Measurements from ENCODE around the gene DEPP1. TPM values are rescaled to one million over a fixed set of nuclear protein-coding genes. Genes with fewer than 3 reads are reported as not detected.

Gene DEPP1
- total and polyA plus RNA-seq, 2 donors (not counting 3 experiments of a cell fraction or from before 2014, with no cell fraction given), result 364 to 951 TPM

- Histone ChIP-seq H3K9me3 (replicated peaks; ENCODE audit: control insufficient read depth, insufficient read depth, low read length) (no peaks in the 10 kb centered on the region), H3K4me1 (ENCODE audit: control insufficient read depth, extremely low read depth, insufficient read depth, low read length) (peaks cover 10% of the 10 kb centered on the region), H3K36me3 (ENCODE audit: control insufficient read depth in 2 of 2, extremely low read depth in 1 of 2, insufficient read depth in 2 of 2, low read length in 2 of 2) (no peaks in the 10 kb centered on the region), H3K9me1 (replicated peaks; ENCODE audit: control insufficient read depth, extremely low read depth, insufficient read depth, low read length) (no peaks in the 10 kb centered on the region), H4K20me1 (replicated peaks; ENCODE audit: control insufficient read depth, extremely low read depth, insufficient read depth, low read length) (no peaks in the 10 kb centered on the region), H3K9ac (replicated peaks; ENCODE audit: extremely low read depth, insufficient read depth, low read length) (no peak overlapping the region), H3K27ac (ENCODE audit: insufficient read depth, low read depth, low read length) (no peak overlapping the region), H3K4me2 (ENCODE audit: insufficient read depth, low read length) (no peak overlapping the region), H3K27me3 (ENCODE audit: control insufficient read depth in 2 of 2, insufficient read depth in 2 of 2, low read length in 2 of 2) (no peaks in the 10 kb centered on the region), H3K79me2 (ENCODE audit: control insufficient read depth, insufficient read depth, low read length) (no peaks in the 10 kb centered on the region), H3K4me3 (replicated peaks in 1 of 3; ENCODE audit: insufficient read depth in 1 of 3, low read depth in 1 of 3, low read length in 3 of 3) (no peak overlapping the region), H2AFZ (ENCODE audit: low read depth, low read length) (no peak overlapping the region)
- POLR2A ChIA-PET, result no interaction called here
- no peak for DNase-seq (ENCODE audit: low read depth, low spot score)
- FAIRE-seq, result no peak
- TF ChIP-seq CTCF (IDR thresholded peaks at IDR 0.05; ENCODE audit: extremely low read depth in 1 of 2, insufficient read depth in 1 of 2, low read depth in 1 of 2, low read length in 2 of 2) (no peak), POLR2AphosphoS5 (IDR thresholded peaks at IDR 0.05; ENCODE audit: insufficient read depth, low read depth, low read length) (no peak), FOS (IDR thresholded peaks at IDR 0.05; ENCODE audit: borderline replicate concordance, insufficient read depth, low read length) (no peak), GATA2 (IDR thresholded peaks at IDR 0.05; ENCODE audit: insufficient read depth, insufficient read length, low read depth, low read length) (no peak), JUN (IDR thresholded peaks at IDR 0.05; ENCODE audit: borderline replicate concordance, insufficient read depth, insufficient read length, low read depth) (no peak), EZH2 (IDR thresholded peaks at IDR 0.05; ENCODE audit: borderline replicate concordance, low read depth, low read length, severe bottlenecking) (no peak), POLR2A (IDR thresholded peaks at IDR 0.05; ENCODE audit: low read depth, low read length) (no peak), MYC (IDR thresholded peaks at IDR 0.05; ENCODE audit: low read depth, low read length) (no peak), MAX (IDR thresholded peaks at IDR 0.05; ENCODE audit: insufficient read depth, insufficient read length) (no peak)
- intact Hi-C loops (cut with micrococcal nuclease) (no loop called here), dilution Hi-C loops (cut with MboI; ENCODE audit: extremely low pct_ligation_motif_present, low sequenced_read_pairs) (no loop called here)
- BruUV-seq (replicated peaks), result no TSS peak
- CTCF ChIA-PET, result no interaction called here
Observed at GRCh38 chr10:44954962-44955361, 23.6 kb downstream of the DEPP1 start.
